Hepatocyte (in vitro differentiated cells): Measurements from ENCODE around the gene ZNF548.

Experiments used
- CTCF ChIP-seq: fragments of 200-600 bp; sonication (generic); IDR thresholded peaks from 2 replicates; pipeline ENCODE4 v1.5.1; 2016; ENCODE audit warnings: antibody characterized with exemption, mild to moderate bottlenecking; ENCODE audit not compliant: poor library complexity
- EZH2 ChIP-seq: fragments of 200-600 bp; sonication (generic); IDR thresholded peaks from 2 replicates; pipeline ENCODE4 v1.6.1; 2016; ENCODE audit warnings: antibody characterized with exemption, mild to moderate bottlenecking, borderline replicate concordance
- EZH2phosphoT487 ChIP-seq: fragments of 200-600 bp; sonication (generic); IDR thresholded peaks from one replicate; pipeline ENCODE4 v1.6.1; 2018; ENCODE audit warnings: antibody characterized with exemption, mild to moderate bottlenecking, low read depth, moderate library complexity; ENCODE audit not compliant: unreplicated experiment, severe bottlenecking

GRCh38 chr19:57359300-57359699 is 30.4 kb upstream of the ZNF548 start:
- TF ChIP-seq EZH2 (no peak), CTCF (no peak), EZH2phosphoT487 (no peak)
